ENCODE results near the gene GPR78.
"Not testable (repeated sequence)": the region's sequence is repeated elsewhere in the genome, so short reads cannot be mapped to it uniquely, and the experiment has no call there.

GPR78 gene

DNA sequence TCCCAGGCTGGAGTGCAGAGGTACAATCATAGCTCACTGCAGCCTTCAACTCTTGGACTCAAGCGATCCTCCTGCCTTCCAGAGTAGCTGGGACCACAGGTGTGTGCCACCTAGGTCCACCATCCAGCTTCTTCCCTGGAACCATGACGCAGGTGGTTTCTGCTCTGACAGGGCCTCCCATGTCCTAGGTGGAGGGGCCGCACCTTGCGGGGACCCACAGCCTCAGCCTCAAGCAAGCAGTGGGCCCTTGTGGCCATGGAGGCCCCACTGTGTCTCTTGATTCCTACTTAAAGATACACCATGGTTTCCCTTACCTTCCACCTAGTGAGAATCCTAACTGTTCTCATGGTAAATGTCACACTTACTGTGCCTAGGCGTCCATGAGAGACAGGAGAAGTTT lies 6.9 kb upstream of the GPR78 start:
- H3K27me3 ChIP-seq (ENCODE audit: insufficient read depth, low read length, poor library complexity): peaks cover 9% of the 10 kb centered on the region
- no peak overlapping the region for H3K4me2 ChIP-seq (ENCODE audit: insufficient read depth, low read length)
- no peak for ATAC-seq (ENCODE audit: insufficient read depth, low read depth)
- H3K4me3 ChIP-seq (ENCODE audit: low read depth in 1 of 2, low read length in 2 of 2): no peak overlapping the region
- H3K4me1 ChIP-seq (ENCODE audit: insufficient read depth, low read length): no peaks in the 10 kb centered on the region
- H2AFZ ChIP-seq (ENCODE audit: low read depth, low read length): no peak overlapping the region
- H3K9me3 ChIP-seq (ENCODE audit: insufficient read depth, low read length, severe bottlenecking): no peaks in the 10 kb centered on the region
- DNase-seq: no peak
- H4K20me1 ChIP-seq (ENCODE audit: insufficient read depth, low read length): no peaks in the 10 kb centered on the region
- H3K79me2 ChIP-seq (ENCODE audit: insufficient read depth, low read length): no peaks in the 10 kb centered on the region
- TF ChIP-seq EZH2 (IDR thresholded peaks at IDR 0.05; ENCODE audit: borderline replicate concordance, low read depth, low read length, severe bottlenecking): no peak
- TF ChIP-seq, protein P1, sequence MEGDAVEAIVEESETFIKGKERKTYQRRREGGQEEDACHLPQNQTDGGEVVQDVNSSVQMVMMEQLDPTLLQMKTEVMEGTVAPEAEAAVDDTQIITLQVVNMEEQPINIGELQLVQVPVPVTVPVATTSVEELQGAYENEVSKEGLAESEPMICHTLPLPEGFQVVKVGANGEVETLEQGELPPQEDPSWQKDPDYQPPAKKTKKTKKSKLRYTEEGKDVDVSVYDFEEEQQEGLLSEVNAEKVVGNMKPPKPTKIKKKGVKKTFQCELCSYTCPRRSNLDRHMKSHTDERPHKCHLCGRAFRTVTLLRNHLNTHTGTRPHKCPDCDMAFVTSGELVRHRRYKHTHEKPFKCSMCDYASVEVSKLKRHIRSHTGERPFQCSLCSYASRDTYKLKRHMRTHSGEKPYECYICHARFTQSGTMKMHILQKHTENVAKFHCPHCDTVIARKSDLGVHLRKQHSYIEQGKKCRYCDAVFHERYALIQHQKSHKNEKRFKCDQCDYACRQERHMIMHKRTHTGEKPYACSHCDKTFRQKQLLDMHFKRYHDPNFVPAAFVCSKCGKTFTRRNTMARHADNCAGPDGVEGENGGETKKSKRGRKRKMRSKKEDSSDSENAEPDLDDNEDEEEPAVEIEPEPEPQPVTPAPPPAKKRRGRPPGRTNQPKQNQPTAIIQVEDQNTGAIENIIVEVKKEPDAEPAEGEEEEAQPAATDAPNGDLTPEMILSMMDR (IDR thresholded peaks at IDR 0.05; ENCODE audit: borderline replicate concordance, extremely low read depth, low read length, poor library complexity, severe bottlenecking): no peak
- no peaks in the 10 kb centered on the region for H3K36me3 ChIP-seq (ENCODE audit: insufficient read depth, low read length)
- H3K27ac ChIP-seq (ENCODE audit: low read length): no peak overlapping the region
- no peak overlapping the region for H3K9ac ChIP-seq (ENCODE audit: low read depth, low read length)

DNA sequence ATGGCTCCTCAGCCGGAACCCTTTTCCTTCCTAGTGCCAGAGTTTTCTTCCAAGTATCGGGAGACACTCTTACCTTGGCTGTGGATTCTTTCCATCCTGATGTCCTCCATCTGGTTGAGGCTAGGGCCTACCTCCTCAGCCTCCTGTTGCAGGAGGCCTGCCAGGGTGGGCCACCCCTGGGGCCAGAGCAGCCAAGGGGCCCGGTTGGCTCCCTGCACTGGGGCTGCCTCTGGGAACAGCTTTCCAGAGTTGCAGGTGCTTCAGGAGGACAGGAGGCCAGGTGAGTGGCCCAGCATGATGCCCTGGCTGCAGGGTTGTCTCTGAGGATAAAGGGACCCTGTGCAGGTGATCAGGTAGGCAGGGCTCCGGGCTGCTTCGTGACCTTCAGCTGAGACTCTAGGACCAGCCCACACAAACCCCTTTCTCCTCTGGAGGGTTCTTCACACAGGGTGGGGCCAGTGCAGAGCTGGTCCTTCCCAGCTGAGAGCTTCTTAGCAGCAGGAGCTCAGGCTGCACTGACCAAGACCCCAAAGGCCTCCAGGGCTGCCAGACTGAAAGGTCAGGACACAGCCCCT lies 5.3 kb upstream of the GPR78 start:
- Histone ChIP-seq H3K27ac (ENCODE audit: low read length) (no peak overlapping the region), H3K4me2 (ENCODE audit: insufficient read depth, low read length) (no peak overlapping the region), H3K36me3 (ENCODE audit: insufficient read depth, low read length) (no peaks in the 10 kb centered on the region), H3K79me2 (ENCODE audit: insufficient read depth, low read length) (no peaks in the 10 kb centered on the region), H2AFZ (ENCODE audit: low read depth, low read length) (no peak overlapping the region), H3K27me3 (ENCODE audit: insufficient read depth, low read length, poor library complexity) (peaks cover 9% of the 10 kb centered on the region), H3K4me1 (ENCODE audit: insufficient read depth, low read length) (no peaks in the 10 kb centered on the region), H3K9ac (ENCODE audit: low read depth, low read length) (no peak overlapping the region), H4K20me1 (ENCODE audit: insufficient read depth, low read length) (0 out of 2 replicates have a peak, but pooled peaks cover 3% of the 10 kb centered on the region), H3K4me3 (ENCODE audit: low read depth in 1 of 2, low read length in 2 of 2) (no peak overlapping the region), H3K9me3 (ENCODE audit: insufficient read depth, low read length, severe bottlenecking) (no peaks in the 10 kb centered on the region)
- DNase-seq: no peak
- no peak for ATAC-seq (ENCODE audit: insufficient read depth, low read depth)
- TF ChIP-seq, protein P1 (IDR thresholded peaks at IDR 0.05; ENCODE audit: borderline replicate concordance, extremely low read depth, low read length, poor library complexity, severe bottlenecking): no peak

DNA sequence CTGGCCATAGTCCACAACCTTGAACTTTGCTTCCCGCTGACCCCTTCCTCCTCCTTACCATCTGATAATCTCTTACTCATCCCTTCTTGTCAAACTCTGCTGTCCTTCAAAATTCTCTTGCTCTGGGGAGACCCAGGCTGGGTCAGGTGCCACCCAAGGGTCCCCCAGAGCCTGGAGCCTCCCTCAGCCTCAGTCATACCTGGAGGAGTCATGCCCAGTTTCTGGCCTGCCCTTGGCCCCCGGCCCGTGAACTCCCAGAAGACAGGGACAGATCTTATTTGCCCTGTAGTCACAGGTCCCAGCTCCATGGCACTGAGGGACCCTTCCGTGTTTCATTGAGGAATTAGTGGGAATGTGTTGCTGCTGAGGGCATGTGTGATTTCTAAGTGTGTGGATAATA lies 4.7 kb upstream of the GPR78 start:
- TF ChIP-seq, protein P1 (IDR thresholded peaks at IDR 0.05; ENCODE audit: borderline replicate concordance, extremely low read depth, low read length, poor library complexity, severe bottlenecking): no peak
- no peak for TF ChIP-seq EZH2 (IDR thresholded peaks at IDR 0.05; ENCODE audit: borderline replicate concordance, low read depth, low read length, severe bottlenecking)
- Histone ChIP-seq H3K27me3 (ENCODE audit: insufficient read depth, low read length, poor library complexity) (peaks cover 9% of the 10 kb centered on the region), H3K9ac (ENCODE audit: low read depth, low read length) (no peak overlapping the region), H4K20me1 (ENCODE audit: insufficient read depth, low read length) (0 out of 2 replicates have a peak, but pooled peaks cover 3% of the 10 kb centered on the region), H3K36me3 (ENCODE audit: insufficient read depth, low read length) (no peaks in the 10 kb centered on the region), H2AFZ (ENCODE audit: low read depth, low read length) (no peak overlapping the region), H3K4me2 (ENCODE audit: insufficient read depth, low read length) (no peak overlapping the region), H3K27ac (ENCODE audit: low read length) (no peak overlapping the region), H3K9me3 (ENCODE audit: insufficient read depth, low read length, severe bottlenecking) (no peaks in the 10 kb centered on the region), H3K4me3 (ENCODE audit: low read depth in 1 of 2, low read length in 2 of 2) (no peak overlapping the region), H3K79me2 (ENCODE audit: insufficient read depth, low read length) (no peaks in the 10 kb centered on the region), H3K4me1 (ENCODE audit: insufficient read depth, low read length) (no peaks in the 10 kb centered on the region)
- no peak for DNase-seq
- ATAC-seq (ENCODE audit: insufficient read depth, low read depth): no peak

DNA sequence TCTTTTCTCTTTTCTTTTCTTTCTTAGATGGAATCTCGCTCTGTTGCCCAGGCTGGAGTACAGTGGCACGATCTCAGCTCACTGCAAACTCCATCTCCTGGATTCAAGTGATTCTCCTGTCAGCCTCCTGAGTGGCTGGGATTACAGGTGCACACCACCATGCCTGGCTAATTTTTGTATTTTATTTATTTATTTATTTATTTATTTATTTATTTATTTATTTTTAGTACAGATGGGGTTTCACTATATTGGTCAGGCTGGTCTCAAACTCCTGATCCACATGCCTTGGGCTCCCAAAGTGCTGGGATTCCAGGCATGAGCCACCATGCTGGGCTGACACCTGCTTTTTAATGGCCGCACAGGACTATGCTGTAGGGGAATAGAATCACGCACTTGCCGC lies 3.6 kb upstream of the GPR78 start:
- DNase-seq; H3K79me2 ChIP-seq (ENCODE audit: insufficient read depth, low read length); H3K4me3 ChIP-seq (ENCODE audit: low read depth in 1 of 2, low read length in 2 of 2); H2AFZ ChIP-seq (ENCODE audit: low read depth, low read length); H3K27me3 ChIP-seq (ENCODE audit: insufficient read depth, low read length, poor library complexity); H3K27ac ChIP-seq (ENCODE audit: low read length); H3K36me3 ChIP-seq (ENCODE audit: insufficient read depth, low read length); H3K4me2 ChIP-seq (ENCODE audit: insufficient read depth, low read length); H3K9ac ChIP-seq (ENCODE audit: low read depth, low read length); H3K4me1 ChIP-seq (ENCODE audit: insufficient read depth, low read length); ATAC-seq (ENCODE audit: insufficient read depth, low read depth); H4K20me1 ChIP-seq (ENCODE audit: insufficient read depth, low read length); H3K9me3 ChIP-seq (ENCODE audit: insufficient read depth, low read length, severe bottlenecking): not testable (repeated sequence)

Measured in DND-41 (cell line).